SK-N-SH (cell line): ENCODE data around the gene RAB3IP. TPM values are rescaled to one million over a fixed set of nuclear protein-coding genes. Genes with fewer than 3 reads are reported as not detected.

Experiments used
- CTCF ChIA-PET: fragments of 300-600, 350-600 bp; formaldehyde crosslinking; extraction: SDS; loops from one replicate; lab custom pipeline; 2021; lab: Yijun Ruan, JAX
- POLR2A ChIA-PET: fragments of 350-600 bp; sonication (Branson Sonifier 250); formaldehyde crosslinking; extraction: SDS; loops from one replicate; lab custom pipeline; 2020; ENCODE audit warnings: antibody characterized with exemption, inconsistent platforms; lab: Yijun Ruan, JAX
- DNase-seq: peaks from one replicate; pipeline ENCODE4 v3.0.0; 2012
- H2AFZ ChIP-seq: fragments of 200-600 bp; sonication (generic); 2 replicates; pipeline ENCODE4 v1.8.1; 2016; ENCODE audit warnings: antibody characterized with exemption, mild to moderate bottlenecking, low read depth
- H3F3A ChIP-seq: fragments of 200-600 bp; sonication (generic); replicated peaks from 2 replicates; pipeline ENCODE3; 2016; ENCODE audit warnings: antibody characterized with exemption, mild to moderate bottlenecking; ENCODE audit not compliant: insufficient read depth
- H3K27ac ChIP-seq, 2 experiments: fragments of 200-500 bp in 1 of 2; fragments of 200-600 bp in 1 of 2; sonication (Bioruptor generic) in 1 of 2; sonication (generic), shearing (Covaris generic) in 1 of 2; 2 replicates each; pipeline versions ENCODE4 v1.5.1 to v1.6.1; 2014 to 2016; ENCODE audit warnings: low read depth in 2 of 2, inconsistent platforms in 1 of 2, low read length in 1 of 2, mild to moderate bottlenecking in 1 of 2, mixed read lengths in 1 of 2
- H3K27me3 ChIP-seq: fragments of 200-600 bp; sonication (generic), shearing (Covaris generic); 2 replicates; pipeline ENCODE4 v1.6.1; 2016; ENCODE audit warnings: mixed run types; ENCODE audit not compliant: insufficient read depth
- H3K36me3 ChIP-seq, 2 experiments: fragments of 200-500 bp in 1 of 2; fragments of 200-600 bp in 1 of 2; sonication (Bioruptor generic) in 1 of 2; sonication (generic) in 1 of 2; replicated peaks in 1 of 2; 2 replicates each; pipeline versions ENCODE3 to v1.5.1; 2014 to 2016; ENCODE audit warnings: low read length in 1 of 2, mild to moderate bottlenecking in 1 of 2; ENCODE audit not compliant: insufficient read depth in 2 of 2, control insufficient read depth in 1 of 2
- H3K4me1 ChIP-seq, 2 experiments: fragments of 200-500 bp in 1 of 2; fragments of 200-600 bp in 1 of 2; sonication (Bioruptor generic) in 1 of 2; sonication (generic), shearing (Covaris generic) in 1 of 2; 2 replicates each; pipeline versions ENCODE4 v1.5.1 to v1.6.1; 2014 to 2016; ENCODE audit warnings: low read depth in 1 of 2, low read length in 1 of 2, mixed run types in 1 of 2; ENCODE audit not compliant: insufficient read depth in 2 of 2, control insufficient read depth in 1 of 2
- H3K4me2 ChIP-seq: fragments of 200-600 bp; sonication (generic), shearing (Covaris generic); 2 replicates; pipeline ENCODE4 v1.6.1; 2017; ENCODE audit warnings: mixed run types
- H3K4me3 ChIP-seq, 2 experiments: fragments of 200-500 bp in 1 of 2; fragments of 200-600 bp in 1 of 2; sonication (Bioruptor generic) in 1 of 2; sonication (generic), shearing (Covaris generic) in 1 of 2; 2 replicates each; pipeline versions ENCODE4 v1.5.1 to v1.8.1; 2014 to 2016; ENCODE audit warnings: low read depth in 2 of 2, inconsistent platforms in 1 of 2, low read length in 1 of 2, mild to moderate bottlenecking in 1 of 2, mixed read lengths in 1 of 2, moderate library complexity in 1 of 2
- H3K79me2 ChIP-seq: fragments of 200-600 bp; sonication (generic); 2 replicates; pipeline ENCODE4 v1.8.1; 2017; ENCODE audit warnings: mild to moderate bottlenecking; ENCODE audit not compliant: insufficient read depth
- H3K9ac ChIP-seq: fragments of 200-600 bp; sonication (generic); 2 replicates; pipeline ENCODE4 v1.6.1; 2017; ENCODE audit warnings: mixed run types
- H3K9me2 ChIP-seq: fragments of 200-600 bp; sonication (generic); 2 replicates; pipeline ENCODE4 v1.6.1; 2017; ENCODE audit warnings: mixed run types
- H3K9me3 ChIP-seq: fragments of 200-600 bp; sonication (generic); 2 replicates; pipeline ENCODE4 v1.6.1; 2017; ENCODE audit warnings: mixed run types, mild to moderate bottlenecking, moderate library complexity
- H4K20me1 ChIP-seq: fragments of 200-600 bp; sonication (generic); 2 replicates; pipeline ENCODE4 v1.6.1; 2017; ENCODE audit warnings: mild to moderate bottlenecking, mixed run types; ENCODE audit not compliant: insufficient read depth
- CHD2 ChIP-seq: fragments of 150-350 bp; IDR thresholded peaks from 2 replicates; pipeline ENCODE4 v1.6.1; 2018; ENCODE audit warnings: low read length; ENCODE audit not compliant: partially characterized antibody
- CTCF ChIP-seq: fragments of 200-600 bp; sonication (generic); IDR thresholded peaks from 2 replicates; pipeline ENCODE4 v1.6.1; 2017; ENCODE audit warnings: antibody characterized with exemption, mild to moderate bottlenecking, moderate library complexity
- ELF1 ChIP-seq: IDR thresholded peaks from 2 replicates; pipeline ENCODE4 v1.4.0; 2012
- EP300 ChIP-seq, 2 experiments: IDR thresholded peaks; 2 replicates each; pipeline versions ENCODE4 v1.4.0 to v1.6.1; 2012; ENCODE audit warnings: borderline replicate concordance in 1 of 2, low read depth in 1 of 2, low read length in 1 of 2
- EZH2phosphoT487 ChIP-seq: fragments of 200-600 bp; sonication (generic); IDR thresholded peaks from 2 replicates; pipeline ENCODE4 v1.6.1; 2017; ENCODE audit warnings: low read depth, mixed run types, mild to moderate bottlenecking, antibody characterized with exemption, moderate library complexity, borderline replicate concordance
- FOSL2 ChIP-seq: IDR thresholded peaks from 2 replicates; pipeline ENCODE4 v1.4.0; 2012; ENCODE audit warnings: low read depth, mild to moderate bottlenecking, moderate library complexity, borderline replicate concordance
- FOXJ3 ChIP-seq: sonication (generic); formaldehyde crosslinking; IDR thresholded peaks from 2 replicates; pipeline ENCODE4 v1.5.1; 2020; ENCODE audit warnings: mild to moderate bottlenecking, missing genetic modification reagents
- GATA2 ChIP-seq: sonication (generic); formaldehyde crosslinking; IDR thresholded peaks from 2 replicates; pipeline ENCODE4 v1.5.0; 2020; ENCODE audit warnings: mild to moderate bottlenecking, missing genetic modification reagents
- JUND ChIP-seq: IDR thresholded peaks from 2 replicates; pipeline ENCODE4 v1.4.0; 2012
- MEF2A ChIP-seq: IDR thresholded peaks from 2 replicates; pipeline ENCODE4 v1.4.0; 2012; ENCODE audit warnings: low read depth, borderline replicate concordance
- POLR2AphosphoS5 ChIP-seq: IDR thresholded peaks from 2 replicates; pipeline ENCODE4 v1.6.1; 2012; ENCODE audit warnings: low read depth, low read length
- TEAD4 ChIP-seq: IDR thresholded peaks from 2 replicates; pipeline ENCODE4 v1.4.0; 2012; ENCODE audit warnings: mild to moderate bottlenecking, borderline replicate concordance; ENCODE audit not compliant: insufficient read depth
- YY1 ChIP-seq: IDR thresholded peaks from 2 replicates; pipeline ENCODE4 v1.4.0; 2012; ENCODE audit warnings: low read depth, mild to moderate bottlenecking
- WGBS: methylation state at CpG from one replicate; pipeline ENCODE4 v1.1.6; 2017; ENCODE audit warnings: low lambda C conversion rate; 5-methylcytosine and 5-hydroxymethylcytosine counted together
- polyA plus RNA-seq, 3 experiments: library from polyadenylated mRNA; depleted of rRNA; stranded (reverse); fragments of >200 nt; gene quantifications; 2 replicates each; pipeline ENCODE4 v1.2.3, GENCODE V29; 2012

Gene RAB3IP
- polyA plus RNA-seq, 1 of the 3 experiments (the other 2 are of a cell fraction), result 5.4 TPM

DNA sequence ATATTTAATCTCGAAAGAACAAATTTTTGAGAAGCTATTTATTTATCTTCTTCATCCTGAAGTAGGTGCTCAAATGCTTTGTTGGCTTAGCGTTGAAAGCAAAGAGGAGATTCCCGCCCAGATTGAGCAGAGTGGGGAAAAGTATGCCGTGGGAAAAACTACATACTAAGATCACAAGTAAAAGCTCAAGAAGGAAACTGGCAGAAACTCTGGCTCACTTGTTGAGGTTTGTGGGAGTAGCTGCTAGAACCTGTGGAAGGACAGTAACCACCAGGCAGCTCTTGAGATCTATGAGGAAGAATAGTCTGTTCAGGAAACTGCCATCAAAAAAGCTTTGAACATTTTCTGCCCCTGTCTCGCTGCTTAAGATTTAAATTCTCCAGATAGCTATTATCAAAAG, 90.2 kb downstream of the RAB3IP start (continued):
- TF ChIP-seq CTCF (no peak), JUND (no peak)

- no peaks in the 10 kb centered on the region for H3K9me3 ChIP-seq
- no peaks in the 10 kb centered on the region for H4K20me1 ChIP-seq
- CTCF ChIA-PET, result no interaction called here
- no peaks in the 10 kb centered on the region; the same call in 1 of the 2 replicates for H3K27me3 ChIP-seq
- no peak for DNase-seq
- no peaks in the 10 kb centered on the region for H3K79me2 ChIP-seq
- H3K36me3 ChIP-seq, result no peaks in the 10 kb centered on the region
- no peaks in the 10 kb centered on the region; a peak in 1 of 4 replicates for H3K4me1 ChIP-seq
- no peak overlapping the region for H3K4me3 ChIP-seq
- WGBS, result 58% methylated on average over 2 of the region's 2 CpGs
- no peaks in the 10 kb centered on the region for H3K9me2 ChIP-seq
- H3K4me2 ChIP-seq, result no peak overlapping the region
- no peak overlapping the region for H3K9ac ChIP-seq
- H2AFZ ChIP-seq, result no peak overlapping the region
- no peak for TF ChIP-seq FOXJ3 (CRISPR knock-in tag)
- no peak for TF ChIP-seq MEF2A
- no peak for TF ChIP-seq FOSL2
- no peak for TF ChIP-seq EP300 (IDR thresholded peaks at IDR 0.05; ENCODE audit: borderline replicate concordance in 1 of 2, low read depth in 1 of 2, low read length in 1 of 2)
- TF ChIP-seq TEAD4, result no peak
- TF ChIP-seq, all 33 proteins: peak for 0
- H3F3A ChIP-seq, result no peaks in the 10 kb centered on the region
- H3K27ac ChIP-seq, result no peak overlapping the region
- POLR2A ChIA-PET, result interaction anchor here (0.8 kb wide), 1 partner anchor 70 kb away, joined by 3 read pairs; no protein-coding TSS in a partner anchor
These were observed 95.0 kb downstream of the RAB3IP start for GRCh38 chr12:69833696-69834095.

DNA sequence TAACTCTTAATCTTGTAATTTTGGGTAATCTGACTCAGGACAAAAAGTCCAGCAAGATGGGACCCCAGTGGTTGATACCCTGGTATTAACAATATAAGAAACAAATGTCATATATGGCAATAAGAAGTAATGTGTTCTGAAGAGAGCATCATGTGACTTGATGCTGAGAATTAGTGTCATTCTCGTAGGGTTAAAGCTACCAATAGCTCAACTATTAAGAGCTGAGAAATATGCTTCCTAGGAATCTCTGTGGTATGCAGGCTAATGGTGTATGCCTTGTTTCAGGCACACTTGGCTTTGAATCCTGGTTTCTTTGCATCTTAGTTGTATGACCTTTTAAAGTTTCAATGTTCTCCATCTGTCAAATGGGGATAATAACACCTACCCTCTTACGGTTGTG, 95.5 kb downstream of the RAB3IP start:
- Histone ChIP-seq H3K79me2 (no peaks in the 10 kb centered on the region), H3F3A (no peaks in the 10 kb centered on the region), H3K36me3 (no peaks in the 10 kb centered on the region), H3K4me3 (no peak overlapping the region), H3K9me3 (no peaks in the 10 kb centered on the region), H3K9ac (no peak overlapping the region), H2AFZ (no peak overlapping the region), H3K9me2 (no peaks in the 10 kb centered on the region), H3K27me3 (no peaks in the 10 kb centered on the region; the same call in 1 of the 2 replicates), H3K4me2 (no peak overlapping the region), H3K27ac (no peak overlapping the region), H4K20me1 (no peaks in the 10 kb centered on the region), H3K4me1 (no peaks in the 10 kb centered on the region; a peak in 1 of 4 replicates)
- 71% methylated on average over 2 of the region's 2 CpGs for WGBS
- TF ChIP-seq EZH2phosphoT487 (no peak), ELF1 (no peak), YY1 (no peak), GATA2 (CRISPR knock-in tag) (no peak), CTCF (no peak), POLR2AphosphoS5 (no peak), TEAD4 (no peak), CHD2 (no peak)
- ChIA-PET POLR2A (interaction anchor here (0.8 kb wide), 1 partner anchor 71 kb away, joined by 3 read pairs; no protein-coding TSS in a partner anchor), CTCF (interaction anchor here (1.1 kb wide), 1 partner anchor 16 kb away, joined by 4 read pairs; no protein-coding TSS in a partner anchor)
- DNase-seq, result no peak
